Progenitor cell of endocrine pancreas (in vitro differentiated cells): ENCODE measurements around the gene ZCCHC7. TPM values are rescaled to one million over a fixed set of nuclear protein-coding genes. Genes with fewer than 3 reads are reported as not detected.

Experiments used
- DNase-seq: peaks from one replicate; pipeline ENCODE4 v3.0.0; 2021; ENCODE audit warnings: low spot score; ENCODE audit not compliant: unreplicated experiment
- H3K27ac Mint-ChIP-seq: 2 replicates; pipeline ENCODE4 v1.8.0; 2021; ENCODE audit warnings: mild to moderate bottlenecking, moderate library complexity, mixed read lengths
- H3K27me3 Mint-ChIP-seq: 2 replicates; pipeline ENCODE4 v1.8.0; 2021; ENCODE audit warnings: mixed read lengths
- H3K36me3 Mint-ChIP-seq: 2 replicates; pipeline ENCODE4 v1.8.0; 2022; ENCODE audit warnings: mixed read lengths; ENCODE audit not compliant: insufficient read depth
- H3K4me1 Mint-ChIP-seq: 2 replicates; pipeline ENCODE4 v1.8.0; 2021; ENCODE audit warnings: low read depth, mixed read lengths
- H3K4me3 Mint-ChIP-seq: 2 replicates; pipeline ENCODE4 v1.8.0; 2021; ENCODE audit warnings: low read depth, mild to moderate bottlenecking, moderate library complexity, mixed read lengths
- H3K9me3 Mint-ChIP-seq: 2 replicates; pipeline ENCODE4 v1.8.0; 2021; ENCODE audit warnings: low read depth, mixed read lengths
- CTCF ChIP-seq: fragments of 200-600 bp; sonication (generic); IDR thresholded peaks from one replicate; pipeline ENCODE4 v1.5.0; 2021; ENCODE audit warnings: antibody characterized with exemption, mild to moderate bottlenecking; ENCODE audit not compliant: unreplicated experiment
- total RNA-seq: library from RNA; stranded (reverse); gene quantifications from 2 replicates; pipeline ENCODE4 v1.2.1, GENCODE V29; 2021

The ZCCHC7 gene
- total RNA-seq, 1 donor from 2014 or later = 16.6 TPM

GRCh38 chr9:37377688-37378612 is 257.6 kb downstream of the ZCCHC7 start:
- no peak for TF ChIP-seq CTCF
- Mint-ChIP-seq H3K27me3 (peaks cover 18% of the 10 kb centered on the region), H3K4me3 (no peak overlapping the region), H3K27ac (no peak overlapping the region), H3K36me3 (no peaks in the 10 kb centered on the region), H3K4me1 (no peaks in the 10 kb centered on the region), H3K9me3 (peaks cover 5% of the 10 kb centered on the region)
- DNase-seq = no peak

GRCh38 chr9:37378613-37379004 is 258.2 kb downstream of the ZCCHC7 start:
- Mint-ChIP-seq H3K27ac (no peak overlapping the region), H3K27me3 (peaks cover 15% of the 10 kb centered on the region), H3K4me3 (no peak overlapping the region), H3K4me1 (no peaks in the 10 kb centered on the region), H3K9me3 (peaks cover 5% of the 10 kb centered on the region), H3K36me3 (no peaks in the 10 kb centered on the region)
- no peak for DNase-seq
- TF ChIP-seq CTCF = no peak

GRCh38 chr9:37379835-37380234 is 259.5 kb downstream of the ZCCHC7 start:
- Mint-ChIP-seq H3K4me3 (no peak overlapping the region), H3K9me3 (peaks cover 5% of the 10 kb centered on the region), H3K27me3 (peaks cover 11% of the 10 kb centered on the region), H3K4me1 (no peaks in the 10 kb centered on the region), H3K27ac (no peak overlapping the region), H3K36me3 (no peaks in the 10 kb centered on the region)
- DNase-seq = no peak
- TF ChIP-seq CTCF = no peak

GRCh38 chr9:37380570-37380969 is 260.2 kb downstream of the ZCCHC7 start:
- H3K9me3 Mint-ChIP-seq = peaks cover 5% of the 10 kb centered on the region
- no peak overlapping the region for H3K27ac Mint-ChIP-seq
- H3K4me3 Mint-ChIP-seq = no peak overlapping the region
- peaks cover 11% of the 10 kb centered on the region for H3K27me3 Mint-ChIP-seq
- no peak for TF ChIP-seq CTCF
- no peak for DNase-seq
- H3K36me3 Mint-ChIP-seq = no peaks in the 10 kb centered on the region
- H3K4me1 Mint-ChIP-seq = no peaks in the 10 kb centered on the region

- no peak for DNase-seq
- no peak for TF ChIP-seq CTCF
- Mint-ChIP-seq H3K36me3 (no peaks in the 10 kb centered on the region), H3K4me1 (no peaks in the 10 kb centered on the region), H3K9me3 (peaks cover 5% of the 10 kb centered on the region), H3K27me3 (peaks cover 11% of the 10 kb centered on the region), H3K27ac (no peak overlapping the region), H3K4me3 (no peak overlapping the region)
Measured at GRCh38 chr9:37381094-37381741, 260.8 kb downstream of the ZCCHC7 start.
